H1 (cell line): ENCODE measurements around the gene HSH2D. TPM values are rescaled to one million over a fixed set of nuclear protein-coding genes. Genes with fewer than 3 reads are reported as not detected.

Source experiments
- CTCF ChIA-PET: fragments of 300-600 bp; sonication (Branson Sonifier 250); formaldehyde crosslinking; loops from one replicate; lab custom pipeline; 2021; ENCODE audit not compliant: partially characterized antibody; lab: Charles Lee
- POLR2A ChIA-PET: fragments of 300-600 bp; sonication (Branson Sonifier 250); formaldehyde crosslinking; loops from one replicate; lab custom pipeline; 2021; ENCODE audit warnings: inconsistent platforms; ENCODE audit not compliant: partially characterized antibody; lab: Charles Lee
- DNase-seq, 2 experiments: peaks; one replicate each; pipeline versions ENCODE4 v3.0.0 to v3.0.0-alpha.2; 2010 to 2022; ENCODE audit warnings: low spot score in 2 of 2, low read depth in 1 of 2, mixed read lengths in 1 of 2
- FAIRE-seq: peaks from 2 replicates; lab custom pipeline; 2011; peaks lifted over from hg19 to GRCh38; lab: Jason Lieb, UNC
- H2AFZ ChIP-seq: 2 replicates; pipeline ENCODE4 v1.8.1; 2012; ENCODE audit warnings: low read length, inconsistent platforms
- H2AK5ac ChIP-seq: 2 replicates; pipeline ENCODE4 v1.6.1; 2013; ENCODE audit warnings: low read depth, low read length
- H2BK120ac ChIP-seq: replicated peaks from 2 replicates; pipeline ENCODE3; 2013; ENCODE audit warnings: low read depth, low read length, inconsistent platforms
- H2BK12ac ChIP-seq: 2 replicates; pipeline ENCODE4 v1.6.1; 2013; ENCODE audit warnings: low read depth, low read length
- H2BK15ac ChIP-seq: 2 replicates; pipeline ENCODE4 v1.6.1; 2013; ENCODE audit warnings: low read length
- H2BK20ac ChIP-seq: 2 replicates; pipeline ENCODE4 v1.6.1; 2013; ENCODE audit warnings: low read length
- H2BK5ac ChIP-seq: 2 replicates; pipeline ENCODE4 v1.6.1; 2013; ENCODE audit warnings: low read depth, low read length
- H3K14ac ChIP-seq: 2 replicates; pipeline ENCODE4 v1.6.1; 2013; ENCODE audit warnings: inconsistent platforms; ENCODE audit not compliant: insufficient read length
- H3K18ac ChIP-seq: 2 replicates; pipeline ENCODE4 v1.6.1; 2013; ENCODE audit warnings: low read length; ENCODE audit errors: extremely low read depth
- H3K23ac ChIP-seq: 2 replicates; pipeline ENCODE4 v1.6.1; 2013; ENCODE audit warnings: inconsistent platforms; ENCODE audit not compliant: insufficient read length
- H3K23me2 ChIP-seq: 2 replicates; pipeline ENCODE4 v1.6.1; 2013; ENCODE audit warnings: low read depth, low read length
- H3K27ac ChIP-seq: 2 replicates; pipeline ENCODE4 v1.6.1; 2011; ENCODE audit warnings: low read depth, low read length, inconsistent platforms
- H3K27me3 ChIP-seq, 4 experiments: replicated peaks in 1 of 4; 1 replicate in 1 of 4; 2 replicates in 3 of 4; pipeline versions ENCODE4 v1.6.1 to v1.8.1; 2011 to 2013; ENCODE audit warnings: low read length in 3 of 4, mild to moderate bottlenecking in 3 of 4, inconsistent platforms in 2 of 4, mixed read lengths in 2 of 4, moderate library complexity in 1 of 4; ENCODE audit not compliant: control insufficient read depth in 3 of 4, insufficient read depth in 3 of 4; ENCODE audit errors: extremely low read depth in 1 of 4
- H3K36me3 ChIP-seq, 4 experiments: 2 replicates each; pipeline versions ENCODE4 v1.6.1 to v1.8.1; 2011 to 2013; ENCODE audit warnings: mild to moderate bottlenecking in 4 of 4, low read length in 3 of 4, moderate library complexity in 2 of 4, control low read depth in 1 of 4, inconsistent platforms in 1 of 4; ENCODE audit not compliant: insufficient read depth in 4 of 4, control insufficient read depth in 2 of 4
- H3K4ac ChIP-seq: replicated peaks from 2 replicates; pipeline ENCODE3; 2013; ENCODE audit warnings: low read length, low read depth, mixed read lengths, inconsistent platforms; ENCODE audit not compliant: insufficient read length
- H3K4me1 ChIP-seq, 4 experiments: replicated peaks in 1 of 4; 1 replicate in 1 of 4; 2 replicates in 3 of 4; pipeline versions ENCODE4 v1.6.1 to v1.8.1; 2011 to 2013; ENCODE audit warnings: low read length in 3 of 4, inconsistent platforms in 2 of 4, mixed read lengths in 1 of 4; ENCODE audit not compliant: insufficient read depth in 4 of 4, control insufficient read depth in 3 of 4
- H3K4me2 ChIP-seq, 2 experiments: 2 replicates each; pipeline versions ENCODE4 v1.6.1 to v1.8.1; 2011 to 2013; ENCODE audit warnings: low read depth in 2 of 2, low read length in 2 of 2, control low read depth in 1 of 2, inconsistent platforms in 1 of 2, mild to moderate bottlenecking in 1 of 2; ENCODE audit not compliant: insufficient read depth in 1 of 2
- H3K4me3 ChIP-seq, 4 experiments: fragments of 200-600, 300-600 bp in 1 of 4; sonication (generic), shearing (Covaris generic), sonication (Bioruptor Twin) in 1 of 4; 2 replicates each; pipeline versions ENCODE4 v1.5.1 to v1.8.1; 2011 to 2016; ENCODE audit warnings: low read length in 4 of 4, low read depth in 3 of 4, control low read depth in 2 of 4, inconsistent platforms in 2 of 4, mild to moderate bottlenecking in 2 of 4, mixed read lengths in 1 of 4, moderate library complexity in 1 of 4; ENCODE audit not compliant: insufficient read depth in 2 of 4; ENCODE audit errors: extremely low read depth in 1 of 4
- H3K56ac ChIP-seq: replicated peaks from 2 replicates; pipeline ENCODE3; 2013; ENCODE audit warnings: low read depth, mild to moderate bottlenecking, mixed read lengths, low read length, inconsistent platforms; ENCODE audit not compliant: insufficient read length
- H3K79me1 ChIP-seq: 2 replicates; pipeline ENCODE4 v1.6.1; 2013; ENCODE audit warnings: low read depth, low read length, control low read depth
- H3K79me2 ChIP-seq, 2 experiments: 2 replicates each; pipeline versions ENCODE4 v1.6.1 to v1.8.1; 2012 to 2013; ENCODE audit warnings: low read length in 2 of 2, mild to moderate bottlenecking in 2 of 2, inconsistent platforms in 1 of 2; ENCODE audit not compliant: insufficient read depth in 2 of 2, control insufficient read depth in 1 of 2
- H3K9ac ChIP-seq, 4 experiments: replicated peaks in 1 of 4; 1 replicate in 1 of 4; 2 replicates in 3 of 4; pipeline versions ENCODE4 v1.6.1 to v1.8.1; 2011 to 2013; ENCODE audit warnings: low read depth in 3 of 4, low read length in 3 of 4, control low read depth in 2 of 4, mild to moderate bottlenecking in 2 of 4, moderate library complexity in 2 of 4, inconsistent platforms in 1 of 4; ENCODE audit errors: extremely low read depth in 1 of 4
- H3K9me3 ChIP-seq, 2 experiments: 2 replicates each; pipeline versions ENCODE4 v1.6.1 to v1.8.1; 2012 to 2013; ENCODE audit warnings: mild to moderate bottlenecking in 2 of 2, moderate library complexity in 2 of 2, control low read depth in 1 of 2, inconsistent platforms in 1 of 2, low read depth in 1 of 2, low read length in 1 of 2, mixed read lengths in 1 of 2; ENCODE audit not compliant: insufficient read depth in 2 of 2
- H4K20me1 ChIP-seq, 2 experiments: replicated peaks in 1 of 2; 2 replicates each; pipeline versions ENCODE3 to v1.8.1; 2011 to 2013; ENCODE audit warnings: inconsistent platforms in 2 of 2, low read length in 2 of 2, mild to moderate bottlenecking in 1 of 2; ENCODE audit not compliant: insufficient read depth in 2 of 2, control insufficient read depth in 1 of 2
- H4K5ac ChIP-seq: 2 replicates; pipeline ENCODE4 v1.6.1; 2013; ENCODE audit warnings: low read length, low read depth, mixed read lengths, inconsistent platforms; ENCODE audit not compliant: insufficient read length
- H4K8ac ChIP-seq: 2 replicates; pipeline ENCODE4 v1.8.0; 2013; ENCODE audit warnings: mild to moderate bottlenecking, moderate library complexity, low read length, inconsistent platforms; ENCODE audit not compliant: insufficient read depth; ENCODE audit errors: extremely low read depth
- H4K91ac ChIP-seq: replicated peaks from 2 replicates; pipeline ENCODE3; 2013; ENCODE audit warnings: low read length, mixed read lengths, inconsistent platforms; ENCODE audit not compliant: insufficient read length
- CBX5 ChIP-seq: fragments of 300-800, 300-1000 bp; sonication (generic); IDR thresholded peaks from 2 replicates; pipeline ENCODE4 v1.7.1; 2016; ENCODE audit warnings: antibody characterized with exemption, low read length, low read depth
- YY1 ChIP-seq: IDR thresholded peaks from 2 replicates; pipeline ENCODE4 v1.6.1; 2011; ENCODE audit warnings: low read depth, mild to moderate bottlenecking, low read length
- WGBS, 2 experiments: shearing (Covaris generic) in 1 of 2; methylation state at CpG; one replicate each; pipeline versions ENCODE4 v1.1.6 to v1.1.7; 2013 to 2015; ENCODE audit warnings: low lambda C conversion rate in 2 of 2, mixed read lengths in 2 of 2, inconsistent platforms in 1 of 2, low coverage in 1 of 2, missing lambda C conversion rate in 1 of 2; ENCODE audit not compliant: insufficient replicate concordance in 2 of 2, insufficient coverage in 1 of 2, insufficient read length in 1 of 2; ENCODE audit errors: extremely low coverage in 1 of 2, missing lambda C conversion rate in 1 of 2; 5-methylcytosine and 5-hydroxymethylcytosine counted together
- polyA plus RNA-seq, 7 experiments: library from polyadenylated mRNA; depleted of rRNA in 3 of 7; stranded (reverse) in 5 of 7; unstranded in 2 of 7; fragments of >200 nt in 5 of 7; fragments of 200-250 nt in 2 of 7; gene quantifications; 1 replicate in 5 of 7; 2 replicates in 1 of 7; 4 replicates in 1 of 7; pipeline versions ENCODE4 v1.2.1 to v1.2.3, GENCODE V29; 2011 to 2013; ENCODE audit warnings: missing spikeins in 2 of 7, mixed read lengths in 2 of 7
- total RNA-seq: library from RNA; stranded (reverse); fragmentation: NEBNext Ultra II Directional; extraction: Animal tissue kit (Norgen Biotek cat#: 25700); gene quantifications from 2 replicates; pipeline ENCODE4 v1.2.1, GENCODE V29; 2021

HSH2D gene
- total and polyA plus RNA-seq, 2 of the 8 experiments (the other 6 are each of a cell fraction or from before 2014, with no cell fraction given) = 0.67 to 1.6 TPM

- FAIRE-seq (no peak), DNase-seq (no peak)
- H3K27ac ChIP-seq = no peak overlapping the region
Observed at GRCh38 chr19:16153582-16154336, 10.3 kb downstream of the HSH2D start.

More at GRCh38 chr19:16153582-16154336, 10.3 kb downstream of the HSH2D start:
- no peak overlapping the region for H3K9ac ChIP-seq
- H3K36me3 ChIP-seq = no peaks in the 10 kb centered on the region
- H3K18ac ChIP-seq = no peak overlapping the region
- H3K4ac ChIP-seq = no peak overlapping the region
- no peak overlapping the region for H3K4me3 ChIP-seq
- no peak overlapping the region for H4K91ac ChIP-seq
- no peaks in the 10 kb centered on the region for H4K20me1 ChIP-seq
- no peaks in the 10 kb centered on the region for H3K23me2 ChIP-seq
- ChIA-PET POLR2A (interaction anchor here (0.6 to 1.7 kb wide), 7 partner anchors 10 to 77 kb away, joined by 3 to 5 read pairs (median 4); partner anchors contain the start of genes HSH2D and TPM4), CTCF (interaction anchor here (0.6 to 1.2 kb wide), 4 partner anchors 90 to 1097 kb away, joined by 3 to 4 read pairs (median 3); no protein-coding TSS in a partner anchor)
- H2BK120ac ChIP-seq = no peak overlapping the region
- TF ChIP-seq YY1 (no peak), CBX5 (no peak)
- no peak overlapping the region for H3K14ac ChIP-seq
- no peaks in the 10 kb centered on the region for H3K4me1 ChIP-seq
- H3K56ac ChIP-seq = no peak overlapping the region
- 91% methylated on average over 11 of the region's 11 CpGs; no CpG with 5 or more reads in 1 of the 2 experiments for WGBS, 2 experiments
- no peak overlapping the region for H3K23ac ChIP-seq
- no peak overlapping the region for H2BK20ac ChIP-seq
- no peak overlapping the region for H4K8ac ChIP-seq
- no peak overlapping the region for H2BK12ac ChIP-seq
- H3K27me3 ChIP-seq = no peaks in the 10 kb centered on the region
- no peak overlapping the region for H4K5ac ChIP-seq
- H2AK5ac ChIP-seq = no peak overlapping the region
- no peaks in the 10 kb centered on the region for H3K79me2 ChIP-seq
- H2BK15ac ChIP-seq = no peak overlapping the region
- no peaks in the 10 kb centered on the region for H3K9me3 ChIP-seq
- no peak overlapping the region for H3K4me2 ChIP-seq
- no peak overlapping the region for H2AFZ ChIP-seq
- no peaks in the 10 kb centered on the region for H3K79me1 ChIP-seq
- H2BK5ac ChIP-seq = no peak overlapping the region
